ENCODE measurements around the gene GOLIM4.

Gene GOLIM4

GRCh38 chr3:168048414-168049330, 47.1 kb downstream of the GOLIM4 start:
- no peak overlapping the region for H3K27ac ChIP-seq (ENCODE audit: low read depth, low read length)
- H3K79me2 ChIP-seq (ENCODE audit: control insufficient read depth, insufficient read depth, low read length, unreplicated experiment) = peaks cover 36% of the 10 kb centered on the region
- peaks cover 9% of the 10 kb centered on the region for H3K4me1 ChIP-seq (ENCODE audit: control insufficient read depth, insufficient read depth, low read length, unreplicated experiment)
- H3K36me3 ChIP-seq (ENCODE audit: insufficient read depth, low read length) = no peaks in the 10 kb centered on the region; the same call in 1 of the 2 replicates
- H3K4me3 ChIP-seq (ENCODE audit: low read depth, low read length) = no peak overlapping the region
- no peaks in the 10 kb centered on the region for H3K27me3 ChIP-seq (ENCODE audit: insufficient read depth, low read length)
- H2AFZ ChIP-seq (ENCODE audit: low read length, unreplicated experiment) = no peak overlapping the region

- Histone ChIP-seq H2AFZ (ENCODE audit: low read length, unreplicated experiment) (no peak overlapping the region), H3K4me1 (ENCODE audit: control insufficient read depth, insufficient read depth, low read length, unreplicated experiment) (peaks cover 9% of the 10 kb centered on the region), H3K79me2 (ENCODE audit: control insufficient read depth, insufficient read depth, low read length, unreplicated experiment) (peaks cover 31% of the 10 kb centered on the region), H3K4me3 (ENCODE audit: low read depth, low read length) (no peak overlapping the region), H3K36me3 (ENCODE audit: insufficient read depth, low read length) (no peaks in the 10 kb centered on the region; the same call in 1 of the 2 replicates), H3K27me3 (ENCODE audit: insufficient read depth, low read length) (no peaks in the 10 kb centered on the region), H3K27ac (ENCODE audit: low read depth, low read length) (no peak overlapping the region)
Measured at GRCh38 chr3:168047936-168048335, 47.8 kb downstream of the GOLIM4 start.

GRCh38 chr3:168047190-168047795, 48.4 kb downstream of the GOLIM4 start:
- Histone ChIP-seq H3K4me1 (ENCODE audit: control insufficient read depth, insufficient read depth, low read length, unreplicated experiment) (peaks cover 9% of the 10 kb centered on the region), H3K36me3 (ENCODE audit: insufficient read depth, low read length) (no peaks in the 10 kb centered on the region; the same call in 1 of the 2 replicates), H3K79me2 (ENCODE audit: control insufficient read depth, insufficient read depth, low read length, unreplicated experiment) (peaks cover 25% of the 10 kb centered on the region), H3K27me3 (ENCODE audit: insufficient read depth, low read length) (no peaks in the 10 kb centered on the region), H3K4me3 (ENCODE audit: low read depth, low read length) (no peak overlapping the region), H3K27ac (ENCODE audit: low read depth, low read length) (no peak overlapping the region), H2AFZ (ENCODE audit: low read length, unreplicated experiment) (no peak overlapping the region)

GRCh38 chr3:168044049-168044448, 51.7 kb downstream of the GOLIM4 start:
- Histone ChIP-seq H3K36me3 (ENCODE audit: insufficient read depth, low read length) (peaks cover 6% of the 10 kb centered on the region; the same call in 1 of the 2 replicates), H3K27me3 (ENCODE audit: insufficient read depth, low read length) (no peaks in the 10 kb centered on the region), H2AFZ (ENCODE audit: low read length, unreplicated experiment) (no peak overlapping the region), H3K4me3 (ENCODE audit: low read depth, low read length) (no peak overlapping the region), H3K79me2 (ENCODE audit: control insufficient read depth, insufficient read depth, low read length, unreplicated experiment) (peaks cover 3% of the 10 kb centered on the region), H3K27ac (ENCODE audit: low read depth, low read length) (no peak overlapping the region), H3K4me1 (ENCODE audit: control insufficient read depth, insufficient read depth, low read length, unreplicated experiment) (peaks cover 2% of the 10 kb centered on the region)

GRCh38 chr3:168040607-168041208, 55.0 kb downstream of the GOLIM4 start:
- Histone ChIP-seq H3K4me1 (ENCODE audit: control insufficient read depth, insufficient read depth, low read length, unreplicated experiment) (no peaks in the 10 kb centered on the region), H3K36me3 (ENCODE audit: insufficient read depth, low read length) (peaks cover 12% of the 10 kb centered on the region; the same call in 1 of the 2 replicates), H3K79me2 (ENCODE audit: control insufficient read depth, insufficient read depth, low read length, unreplicated experiment) (no peaks in the 10 kb centered on the region), H2AFZ (ENCODE audit: low read length, unreplicated experiment) (no peak overlapping the region), H3K27me3 (ENCODE audit: insufficient read depth, low read length) (no peaks in the 10 kb centered on the region), H3K4me3 (ENCODE audit: low read depth, low read length) (no peak overlapping the region), H3K27ac (ENCODE audit: low read depth, low read length) (no peak overlapping the region)

GRCh38 chr3:168037020-168037419, 58.7 kb downstream of the GOLIM4 start:
- Histone ChIP-seq H3K79me2 (ENCODE audit: control insufficient read depth, insufficient read depth, low read length, unreplicated experiment) (no peaks in the 10 kb centered on the region), H3K27ac (ENCODE audit: low read depth, low read length) (no peak overlapping the region), H2AFZ (ENCODE audit: low read length, unreplicated experiment) (no peak overlapping the region), H3K4me3 (ENCODE audit: low read depth, low read length) (no peak overlapping the region), H3K27me3 (ENCODE audit: insufficient read depth, low read length) (no peaks in the 10 kb centered on the region), H3K36me3 (ENCODE audit: insufficient read depth, low read length) (peaks cover 12% of the 10 kb centered on the region; the same call in 1 of the 2 replicates), H3K4me1 (ENCODE audit: control insufficient read depth, insufficient read depth, low read length, unreplicated experiment) (peaks cover 9% of the 10 kb centered on the region)

- no peak overlapping the region for H2AFZ ChIP-seq (ENCODE audit: low read length, unreplicated experiment)
- H3K36me3 ChIP-seq (ENCODE audit: insufficient read depth, low read length) = peaks cover 12% of the 10 kb centered on the region; the same call in 1 of the 2 replicates
- peaks cover 9% of the 10 kb centered on the region for H3K4me1 ChIP-seq (ENCODE audit: control insufficient read depth, insufficient read depth, low read length, unreplicated experiment)
- H3K4me3 ChIP-seq (ENCODE audit: low read depth, low read length) = no peak overlapping the region
- H3K27ac ChIP-seq (ENCODE audit: low read depth, low read length) = no peak overlapping the region
- H3K27me3 ChIP-seq (ENCODE audit: insufficient read depth, low read length) = no peaks in the 10 kb centered on the region
- H3K79me2 ChIP-seq (ENCODE audit: control insufficient read depth, insufficient read depth, low read length, unreplicated experiment) = no peaks in the 10 kb centered on the region
Measured at GRCh38 chr3:168036619-168037018, 59.1 kb downstream of the GOLIM4 start.

- peak overlapping the region; percentile 56; the same call in 1 of the 2 replicates for H3K27ac ChIP-seq (ENCODE audit: low read depth, low read length)
- H3K36me3 ChIP-seq (ENCODE audit: insufficient read depth, low read length) = peaks cover 10% of the 10 kb centered on the region
Measured at GRCh38 chr3:168034152-168034928, 61.4 kb downstream of the GOLIM4 start.

GRCh38 chr3:168030577-168030976, 65.1 kb downstream of the GOLIM4 start:
- H3K4me3 ChIP-seq (ENCODE audit: low read depth, low read length) = no peak overlapping the region
- peaks cover 7% of the 10 kb centered on the region for H3K36me3 ChIP-seq (ENCODE audit: insufficient read depth, low read length)
- no peaks in the 10 kb centered on the region for H3K27me3 ChIP-seq (ENCODE audit: insufficient read depth, low read length)
- H3K79me2 ChIP-seq (ENCODE audit: control insufficient read depth, insufficient read depth, low read length, unreplicated experiment) = peaks cover 3% of the 10 kb centered on the region
- no peak overlapping the region for H3K27ac ChIP-seq (ENCODE audit: low read depth, low read length)
- peaks cover 13% of the 10 kb centered on the region for H3K4me1 ChIP-seq (ENCODE audit: control insufficient read depth, insufficient read depth, low read length, unreplicated experiment)
- H2AFZ ChIP-seq (ENCODE audit: low read length, unreplicated experiment) = no peak overlapping the region

More at GRCh38 chr3:168034152-168034928, 61.4 kb downstream of the GOLIM4 start:
- H2AFZ ChIP-seq (ENCODE audit: low read length, unreplicated experiment) = no peak overlapping the region
- peaks cover 3% of the 10 kb centered on the region for H3K79me2 ChIP-seq (ENCODE audit: control insufficient read depth, insufficient read depth, low read length, unreplicated experiment)
- peaks cover 9% of the 10 kb centered on the region for H3K4me1 ChIP-seq (ENCODE audit: control insufficient read depth, insufficient read depth, low read length, unreplicated experiment)
- H3K27me3 ChIP-seq (ENCODE audit: insufficient read depth, low read length) = no peaks in the 10 kb centered on the region
- H3K4me3 ChIP-seq (ENCODE audit: low read depth, low read length) = no peak overlapping the region

- Histone ChIP-seq H3K4me1 (ENCODE audit: control insufficient read depth, insufficient read depth, low read length, unreplicated experiment) (peaks cover 21% of the 10 kb centered on the region), H3K79me2 (ENCODE audit: control insufficient read depth, insufficient read depth, low read length, unreplicated experiment) (peaks cover 3% of the 10 kb centered on the region), H3K36me3 (ENCODE audit: insufficient read depth, low read length) (peaks cover 7% of the 10 kb centered on the region), H2AFZ (ENCODE audit: low read length, unreplicated experiment) (no peak overlapping the region), H3K4me3 (ENCODE audit: low read depth, low read length) (no peak overlapping the region), H3K27ac (ENCODE audit: low read depth, low read length) (no peak overlapping the region), H3K27me3 (ENCODE audit: insufficient read depth, low read length) (no peaks in the 10 kb centered on the region)
Measured at GRCh38 chr3:168029705-168030104, 66.0 kb downstream of the GOLIM4 start.

All from ACC112 (cell line).